GM12878 (cell line): ENCODE measurements around the gene TEX30. TPM values are rescaled to one million over a fixed set of nuclear protein-coding genes. Genes with fewer than 3 reads are reported as not detected.
A peak's percentile ranks its signal among the peaks of the same experiment; 100 is the strongest.

ENCODE experiments used
- ATAC-seq: fragments of 200-7000 bp; cut with Tn5 transposase; 3 replicates; pipeline ENCODE4 v1.9.1; 2020; ENCODE audit warnings: mild to moderate bottlenecking, moderate library complexity
- BruUV-seq: library from RNA; stranded (reverse); fragments of 400-500 nt; replicated peaks from 2 replicates; lab custom pipeline; 2021; lab: Mats Ljungman, UMichigan
- CTCF ChIA-PET: fragments of 300-600 bp; sonication (Branson Sonifier 250); formaldehyde crosslinking; extraction: SDS; loops from one replicate; lab custom pipeline; 2021; ENCODE audit warnings: inconsistent platforms; lab: Yijun Ruan, JAX
- POLR2A ChIA-PET: fragments of 350-600 bp; formaldehyde crosslinking; extraction: SDS; loops from one replicate; lab custom pipeline; 2021; ENCODE audit warnings: inconsistent platforms; lab: Charles Lee
- RAD21 ChIA-PET: fragments of 300-600 bp; sonication (Branson Sonifier 250); formaldehyde crosslinking; loops from one replicate; lab custom pipeline; 2023; ENCODE audit warnings: antibody characterized with exemption; ENCODE audit not compliant: unreplicated experiment; lab: Charles Lee
- SMC1A ChIA-PET: fragments of 300-600 bp; sonication (Branson Sonifier 250); formaldehyde crosslinking; loops from one replicate; lab custom pipeline; 2023; ENCODE audit not compliant: unreplicated experiment, uncharacterized antibody; lab: Charles Lee
- DNase-seq: peaks from one replicate; pipeline ENCODE4 v3.0.0-alpha.2; 2011; ENCODE audit warnings: low read depth, low spot score
- FAIRE-seq: peaks from 3 replicates; lab custom pipeline; 2011; peaks lifted over from hg19 to GRCh38; lab: Jason Lieb, UNC
- H2AFZ ChIP-seq: 2 replicates; pipeline ENCODE4 v1.6.0; 2011; ENCODE audit warnings: low read depth, low read length, control low read depth; ENCODE audit not compliant: control insufficient read depth
- H3K27ac ChIP-seq: 2 replicates; pipeline ENCODE4 v1.5.1; 2011; ENCODE audit warnings: control low read depth; ENCODE audit not compliant: control insufficient read depth, insufficient read depth
- H3K27me3 ChIP-seq, 2 experiments: replicated peaks in 1 of 2; 2 replicates each; pipeline versions ENCODE4 v1.6.0 to v1.6.1; 2011; ENCODE audit warnings: low read length in 1 of 2; ENCODE audit not compliant: control insufficient read depth in 2 of 2, insufficient read depth in 2 of 2
- H3K36me3 ChIP-seq, 2 experiments: 2 replicates each; pipeline ENCODE4 v1.5.1; 2011; ENCODE audit warnings: low read length in 1 of 2; ENCODE audit not compliant: control insufficient read depth in 2 of 2, insufficient read depth in 2 of 2
- H3K4me1 ChIP-seq: 2 replicates; pipeline ENCODE4 v1.6.1; 2011; ENCODE audit warnings: mild to moderate bottlenecking, low read length, moderate library complexity, mixed read lengths; ENCODE audit not compliant: control insufficient read depth, insufficient read depth
- H3K4me2 ChIP-seq: 2 replicates; pipeline ENCODE4 v1.6.0; 2011; ENCODE audit warnings: control low read depth; ENCODE audit not compliant: control insufficient read depth, insufficient read depth
- H3K4me3 ChIP-seq: fragments of 200-600 bp; sonication (generic); 2 replicates; pipeline ENCODE4 v1.5.1; 2016
- H3K79me2 ChIP-seq: 2 replicates; pipeline ENCODE4 v1.6.0; 2011; ENCODE audit warnings: low read length; ENCODE audit not compliant: control insufficient read depth, insufficient read depth
- H3K9ac ChIP-seq: 2 replicates; pipeline ENCODE4 v1.8.0; 2011; ENCODE audit warnings: low read length, control low read depth, mixed read lengths; ENCODE audit not compliant: control insufficient read depth, insufficient read depth
- H3K9me3 ChIP-seq: replicated peaks from 3 replicates; pipeline ENCODE4 v1.5.1; 2011; ENCODE audit warnings: mild to moderate bottlenecking, low read length; ENCODE audit not compliant: control insufficient read depth, insufficient read depth
- H4K20me1 ChIP-seq: 2 replicates; pipeline ENCODE4 v1.6.0; 2011; ENCODE audit not compliant: control insufficient read depth, insufficient read depth
- ASH2L ChIP-seq: fragments of 300-600, 200-600 bp; sonication (generic); IDR thresholded peaks from 2 replicates; pipeline ENCODE4 v1.6.1; 2017; ENCODE audit warnings: low read depth, mild to moderate bottlenecking, borderline replicate concordance
- CREB1 ChIP-seq: IDR thresholded peaks from 2 replicates; pipeline ENCODE4 v1.6.1; 2012; ENCODE audit warnings: low read depth, mild to moderate bottlenecking, inconsistent platforms
- ELK1 ChIP-seq: IDR thresholded peaks from 2 replicates; pipeline ENCODE4 v1.6.1; 2012; ENCODE audit warnings: low read depth, low read length, improper control_type of control experiment
- FOXM1 ChIP-seq: IDR thresholded peaks from 2 replicates; pipeline ENCODE4 v1.6.1; 2012; ENCODE audit warnings: low read depth, mild to moderate bottlenecking, inconsistent platforms, low read length, moderate library complexity
- HCFC1 ChIP-seq: fragments of 150-350 bp; IDR thresholded peaks from 2 replicates; pipeline ENCODE4 v1.6.1; 2014; ENCODE audit warnings: low read length
- HSF1 ChIP-seq: fragments of 150-350 bp; IDR thresholded peaks from 2 replicates; pipeline ENCODE4 v1.6.1; 2014; ENCODE audit warnings: mild to moderate bottlenecking, low read depth, low read length
- RAD51 ChIP-seq: fragments of 450-650 bp; IDR thresholded peaks from 2 replicates; pipeline ENCODE4 v1.6.1; 2016; ENCODE audit warnings: moderate library complexity, mild to moderate bottlenecking, inconsistent platforms
- RFX5 ChIP-seq: IDR thresholded peaks from 2 replicates; pipeline ENCODE4 v1.6.1; 2011; ENCODE audit warnings: low read depth, low read length, improper control_type of control experiment
- TARDBP ChIP-seq: IDR thresholded peaks from 2 replicates; pipeline ENCODE4 v1.6.1; 2016; ENCODE audit warnings: borderline replicate concordance
- ZBED1 ChIP-seq: IDR thresholded peaks from 2 replicates; pipeline ENCODE4 v1.6.1; 2016; ENCODE audit warnings: borderline replicate concordance
- ZNF24 ChIP-seq: fragments of 450-650 bp; IDR thresholded peaks from 2 replicates; pipeline ENCODE4 v1.6.1; 2017; ENCODE audit warnings: antibody characterized with exemption, mild to moderate bottlenecking
- WGBS: methylation state at CpG from one replicate; pipeline ENCODE4 v1.1.6; 2016; ENCODE audit warnings: low lambda C conversion rate; ENCODE audit not compliant: insufficient replicate concordance, insufficient coverage; ENCODE audit errors: missing lambda C conversion rate; 5-methylcytosine and 5-hydroxymethylcytosine counted together
- in situ Hi-C: fragments of 300-500 bp; cut with MboI; formaldehyde crosslinking; loops from 9 replicates; pipeline ENCODE4 v1.14.3; 2018; ENCODE audit warnings: mixed read lengths
- intact Hi-C: fragments of 100-400 bp; cut with micrococcal nuclease; formaldehyde crosslinking; loops from one replicate; pipeline ENCODE4 v1.14.2; 2022; ENCODE audit not compliant: unreplicated experiment
- polyA plus RNA-seq, 11 experiments: library from polyadenylated mRNA; depleted of rRNA in 4 of 11; unstranded in 6 of 11; stranded (reverse) in 5 of 11; fragments of >200 nt; fragmentation: Nextera tagmentation in 4 of 11; fragmentation: Illumina TruSeq in 1 of 11; extraction: Ambion mirVana in 4 of 11; extraction: Trizol in 1 of 11; gene quantifications; 1 replicate in 1 of 11; 2 replicates in 10 of 11; pipeline versions ENCODE4 v1.2.1 to v1.2.3, GENCODE V29; 2011 to 2016; ENCODE audit warnings: inconsistent platforms in 2 of 11, missing spikeins in 2 of 11, low read depth in 1 of 11
- total RNA-seq, 4 experiments: library from RNA; depleted of rRNA in 3 of 4; stranded (reverse); fragments of >200 nt in 3 of 4; fragmentation: Illumina TruSeq in 1 of 4; extraction: Trizol in 1 of 4; gene quantifications; 2 replicates each; pipeline versions ENCODE4 v1.2.1 to v1.2.3, GENCODE V29; 2013 to 2021
- TF ChIP-seq, protein P1 (sequence below): fragments of 450-650 bp; IDR thresholded peaks from 2 replicates; pipeline ENCODE4 v1.6.1; 2017; ENCODE audit warnings: borderline replicate concordance

The TEX30 gene
- total and polyA plus RNA-seq, 10 of the 15 experiments (the other 5 are each of a cell fraction or from before 2014, with no cell fraction given) = 19.7 to 114 (median 25.0) TPM

- no peaks in the 10 kb centered on the region for H4K20me1 ChIP-seq
- WGBS = 83% methylated on average over 14 of the region's 14 CpGs
- ATAC-seq (no peak), DNase-seq (no peak), FAIRE-seq (no peak)
- no peak for TF ChIP-seq ZBED1
- TF ChIP-seq, protein P1, sequence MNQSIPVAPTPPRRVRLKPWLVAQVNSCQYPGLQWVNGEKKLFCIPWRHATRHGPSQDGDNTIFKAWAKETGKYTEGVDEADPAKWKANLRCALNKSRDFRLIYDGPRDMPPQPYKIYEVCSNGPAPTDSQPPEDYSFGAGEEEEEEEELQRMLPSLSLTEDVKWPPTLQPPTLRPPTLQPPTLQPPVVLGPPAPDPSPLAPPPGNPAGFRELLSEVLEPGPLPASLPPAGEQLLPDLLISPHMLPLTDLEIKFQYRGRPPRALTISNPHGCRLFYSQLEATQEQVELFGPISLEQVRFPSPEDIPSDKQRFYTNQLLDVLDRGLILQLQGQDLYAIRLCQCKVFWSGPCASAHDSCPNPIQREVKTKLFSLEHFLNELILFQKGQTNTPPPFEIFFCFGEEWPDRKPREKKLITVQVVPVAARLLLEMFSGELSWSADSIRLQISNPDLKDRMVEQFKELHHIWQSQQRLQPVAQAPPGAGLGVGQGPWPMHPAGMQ = no peak
- TF ChIP-seq ZNF24 = no peak
- no peak for TF ChIP-seq ASH2L
- TF ChIP-seq HSF1 = no peak
- no peak for TF ChIP-seq FOXM1
- no peak for TF ChIP-seq ELK1
- TF ChIP-seq RFX5 = no peak
- TF ChIP-seq TARDBP = no peak
- TF ChIP-seq CREB1 = no peak
- no peak for TF ChIP-seq RAD51
- TF ChIP-seq HCFC1 = no peak
- intact Hi-C loops = loop anchor here (5.0 kb wide), 1 partner anchor 37 kb away; no protein-coding TSS in a partner anchor
- H3K9ac ChIP-seq = no peak overlapping the region
- no TSS peak for BruUV-seq
- in situ Hi-C loops = no loop called here
- no peaks in the 10 kb centered on the region for H3K36me3 ChIP-seq
- no peak overlapping the region for H3K4me3 ChIP-seq
- CTCF ChIA-PET = interaction anchor here (0.7 to 1.3 kb wide), 3 partner anchors 17 to 352 kb away, joined by 3 read pairs; partner anchors contain the start of gene ERCC5
- H3K27ac ChIP-seq = no peak overlapping the region
- peak overlapping the region; percentile 95; the same call in 1 of the 2 replicates for H2AFZ ChIP-seq
- H3K4me1 ChIP-seq = peaks cover 12% of the 10 kb centered on the region
- no peaks in the 10 kb centered on the region for H3K27me3 ChIP-seq
- H3K4me2 ChIP-seq = no peak overlapping the region
- H3K79me2 ChIP-seq = peaks cover 11% of the 10 kb centered on the region
- POLR2A ChIA-PET = interaction anchor here (1.0 to 2.6 kb wide), 3 partner anchors 25 to 180 kb away, joined by 4 to 16 read pairs (median 6); no protein-coding TSS in a partner anchor
- no peaks in the 10 kb centered on the region for H3K9me3 ChIP-seq
- SMC1A ChIA-PET = interaction anchor here (0.7 to 4.9 kb wide), 5 partner anchors 26 to 177 kb away, joined by 3 to 22 read pairs (median 4); partner anchors contain the start of genes BIVM and POGLUT2
- RAD21 ChIA-PET = interaction anchor here (1.5 kb wide), 1 partner anchor 33 kb away, joined by 3 read pairs; no protein-coding TSS in a partner anchor
Measured at GRCh38 chr13:102774591-102775520, 1.3 kb upstream of the TEX30 start.
